Naive B cell (primary cell): ENCODE data around the gene ZNF30. TPM values are rescaled to one million over a fixed set of nuclear protein-coding genes. Genes with fewer than 3 reads are reported as not detected.
A peak's percentile ranks its signal among the peaks of the same experiment; 100 is the strongest.

Source experiments
- ATAC-seq, 2 donors: fragments of 150-1000 bp; cut with Tn5 transposase; 2 replicates each; pipeline ENCODE4 v1.10.0; 2021; ENCODE audit warnings: low read depth in 2 of 2, mild to moderate bottlenecking in 2 of 2, moderate library complexity in 2 of 2
- DNase-seq: peaks from one replicate; pipeline ENCODE4 v3.0.0; 2022
- H3K27ac Mint-ChIP-seq, 6 donors: one replicate each; pipeline ENCODE4 v1.8.0; 2020 to 2022; ENCODE audit warnings: mild to moderate bottlenecking in 6 of 6, mixed read lengths in 6 of 6, moderate library complexity in 5 of 6, inconsistent platforms in 2 of 6
- H3K27me3 Mint-ChIP-seq, 3 donors: one replicate each; pipeline ENCODE4 v1.8.0; 2021 to 2022; ENCODE audit warnings: mixed read lengths in 3 of 3, mild to moderate bottlenecking in 1 of 3
- H3K36me3 Mint-ChIP-seq, 2 donors: one replicate each; pipeline ENCODE4 v1.8.0; 2020 to 2022; ENCODE audit warnings: mixed read lengths in 2 of 2, inconsistent platforms in 1 of 2, mild to moderate bottlenecking in 1 of 2
- H3K4me1 Mint-ChIP-seq, 3 donors: one replicate each; pipeline ENCODE4 v1.8.0; 2020 to 2022; ENCODE audit warnings: mixed read lengths in 3 of 3, inconsistent platforms in 1 of 3, mild to moderate bottlenecking in 1 of 3, moderate library complexity in 1 of 3
- H3K4me3 Mint-ChIP-seq, 8 donors: one replicate each; pipeline ENCODE4 v1.8.0; 2020 to 2022; ENCODE audit warnings: mild to moderate bottlenecking in 8 of 8, mixed read lengths in 8 of 8, moderate library complexity in 8 of 8, inconsistent platforms in 2 of 8
- H3K9me3 Mint-ChIP-seq, 7 donors: one replicate each; pipeline ENCODE4 v1.8.0; 2020 to 2022; ENCODE audit warnings: mixed read lengths in 7 of 7, mild to moderate bottlenecking in 5 of 7, inconsistent platforms in 2 of 7, moderate library complexity in 1 of 7
- polyA plus RNA-seq, 6 donors: library from polyadenylated mRNA; unstranded; fragments of 300-500 nt; fragmentation: Illumina TruSeq; gene quantifications; one replicate each; pipeline ENCODE4 v1.2.3, GENCODE V29; 2021; ENCODE audit warnings: low read depth in 6 of 6

The ZNF30 gene
- polyA plus RNA-seq, 6 donors from 2014 or later: 2.9 to 8.2 (median 4.9) TPM; not detected in 1

GRCh38 chr19:34926361-34926684 lies 380 bp upstream of the ZNF30 start:
- no peak for ATAC-seq
- Mint-ChIP-seq H3K4me3 (peak overlapping the region in 6 of 8 donors; percentile 89 to 95 (median 94)), H3K4me1 (peaks cover 0 to 24% (median 12%) of the 10 kb centered on the region in 3 donors), H3K36me3 (peaks cover 0 to 6% of the 10 kb centered on the region in 2 donors), H3K27me3 (peaks cover 6 to 14% (median 7%) of the 10 kb centered on the region in 3 donors), H3K27ac (no peak overlapping the region), H3K9me3 (peaks cover 0 to 3% (median 0%) of the 10 kb centered on the region in 7 donors)
- no peak for DNase-seq

GRCh38 chr19:34932494-34932893 lies 5.8 kb downstream of the ZNF30 start:
- ATAC-seq (no peak), DNase-seq (no peak)
- H3K4me1 Mint-ChIP-seq: peaks cover 0 to 15% (median 2%) of the 10 kb centered on the region in 3 donors
- H3K27ac Mint-ChIP-seq: no peak overlapping the region
- H3K36me3 Mint-ChIP-seq: peaks cover 29 to 30% of the 10 kb centered on the region in 2 donors
- no peaks in the 10 kb centered on the region for H3K27me3 Mint-ChIP-seq
- H3K9me3 Mint-ChIP-seq: peaks cover 0 to 3% (median 0%) of the 10 kb centered on the region in 7 donors
- no peak overlapping the region for H3K4me3 Mint-ChIP-seq

- ATAC-seq: no peak
- peaks cover 29 to 32% of the 10 kb centered on the region in 2 donors for H3K36me3 Mint-ChIP-seq
- H3K4me1 Mint-ChIP-seq: no peaks in the 10 kb centered on the region
- no peak overlapping the region for H3K27ac Mint-ChIP-seq
- H3K4me3 Mint-ChIP-seq: no peak overlapping the region
- peaks cover 0 to 3% (median 0%) of the 10 kb centered on the region in 7 donors for H3K9me3 Mint-ChIP-seq
- DNase-seq: no peak
- H3K27me3 Mint-ChIP-seq: no peaks in the 10 kb centered on the region
Measured at GRCh38 chr19:34936184-34936583, 9.5 kb downstream of the ZNF30 start.

GRCh38 chr19:34938886-34939285 lies 12.2 kb downstream of the ZNF30 start:
- Mint-ChIP-seq H3K27me3 (no peaks in the 10 kb centered on the region), H3K4me1 (no peaks in the 10 kb centered on the region), H3K27ac (peak overlapping the region in 1 of 6 donors; percentile 47), H3K36me3 (peaks cover 39 to 47% of the 10 kb centered on the region in 2 donors), H3K4me3 (no peak overlapping the region), H3K9me3 (peaks cover 7 to 22% (median 14%) of the 10 kb centered on the region in 7 donors)
- ATAC-seq (no peak), DNase-seq (no peak)

- Mint-ChIP-seq H3K27ac (peak overlapping the region in 1 of 6 donors; percentile 57), H3K9me3 (peaks cover 8 to 40% (median 20%) of the 10 kb centered on the region in 7 donors), H3K4me1 (no peaks in the 10 kb centered on the region), H3K4me3 (no peak overlapping the region), H3K36me3 (peaks cover 27 to 40% of the 10 kb centered on the region in 2 donors), H3K27me3 (no peaks in the 10 kb centered on the region)
- ATAC-seq (no peak), DNase-seq (no peak)
Measured at GRCh38 chr19:34943861-34944573, 17.3 kb downstream of the ZNF30 start.

- DNase-seq: no peak
- H3K27me3 Mint-ChIP-seq: no peaks in the 10 kb centered on the region
- peaks cover 6 to 72% (median 50%) of the 10 kb centered on the region in 7 donors for H3K9me3 Mint-ChIP-seq
- peaks cover 0 to 2% (median 0%) of the 10 kb centered on the region in 3 donors for H3K4me1 Mint-ChIP-seq
- no peak overlapping the region for H3K4me3 Mint-ChIP-seq
- no peak overlapping the region for H3K27ac Mint-ChIP-seq
- peaks cover 65 to 66% of the 10 kb centered on the region in 2 donors for H3K36me3 Mint-ChIP-seq
- no peak for ATAC-seq
Measured at GRCh38 chr19:34953092-34953491, 26.4 kb downstream of the ZNF30 start.

GRCh38 chr19:34957830-34958751 lies 31.4 kb downstream of the ZNF30 start:
- H3K27ac Mint-ChIP-seq: peak overlapping the region in 2 of 6 donors; percentile 15 to 42
- peaks cover 72 to 77% of the 10 kb centered on the region in 2 donors for H3K36me3 Mint-ChIP-seq
- ATAC-seq (no peak), DNase-seq (no peak)
- peaks cover 20 to 86% (median 71%) of the 10 kb centered on the region in 7 donors for H3K9me3 Mint-ChIP-seq
- H3K4me3 Mint-ChIP-seq: no peak overlapping the region
- peaks cover 24 to 29% (median 27%) of the 10 kb centered on the region in 3 donors for H3K4me1 Mint-ChIP-seq
- H3K27me3 Mint-ChIP-seq: no peaks in the 10 kb centered on the region

GRCh38 chr19:34959021-34959420 lies 32.3 kb downstream of the ZNF30 start:
- no peak for ATAC-seq
- Mint-ChIP-seq H3K4me1 (peaks cover 27 to 34% (median 30%) of the 10 kb centered on the region in 3 donors), H3K27me3 (no peaks in the 10 kb centered on the region), H3K9me3 (peaks cover 20 to 77% (median 66%) of the 10 kb centered on the region in 7 donors), H3K36me3 (peaks cover 66 to 68% of the 10 kb centered on the region in 2 donors), H3K4me3 (no peak overlapping the region), H3K27ac (peak overlapping the region in 2 of 6 donors; percentile 7 to 49)
- no peak for DNase-seq

GRCh38 chr19:34960103-34960805 lies 33.6 kb downstream of the ZNF30 start:
- H3K9me3 Mint-ChIP-seq: peaks cover 20 to 71% (median 61%) of the 10 kb centered on the region in 7 donors
- H3K4me1 Mint-ChIP-seq: peaks cover 30 to 34% (median 30%) of the 10 kb centered on the region in 3 donors
- DNase-seq: no peak
- ATAC-seq: no peak
- peak overlapping the region in 4 of 6 donors; percentile 10 to 84 (median 42) for H3K27ac Mint-ChIP-seq
- no peaks in the 10 kb centered on the region for H3K27me3 Mint-ChIP-seq
- H3K36me3 Mint-ChIP-seq: peaks cover 60 to 62% of the 10 kb centered on the region in 2 donors
- peak overlapping the region in 6 of 8 donors; percentile 8 to 75 (median 56) for H3K4me3 Mint-ChIP-seq

- peaks cover 53 to 55% of the 10 kb centered on the region in 2 donors for H3K36me3 Mint-ChIP-seq
- H3K27me3 Mint-ChIP-seq: no peaks in the 10 kb centered on the region
- no peak for ATAC-seq
- peak overlapping the region in 6 of 8 donors; percentile 46 to 96 (median 82) for H3K4me3 Mint-ChIP-seq
- no peak for DNase-seq
- H3K4me1 Mint-ChIP-seq: peaks cover 30 to 34% (median 30%) of the 10 kb centered on the region in 3 donors
- H3K9me3 Mint-ChIP-seq: peaks cover 20 to 68% (median 58%) of the 10 kb centered on the region in 7 donors
- peak overlapping the region in 5 of 6 donors; percentile 18 to 89 (median 65) for H3K27ac Mint-ChIP-seq
Measured at GRCh38 chr19:34960940-34961679, 34.4 kb downstream of the ZNF30 start.

GRCh38 chr19:34961775-34962686 lies 35.3 kb downstream of the ZNF30 start:
- no peaks in the 10 kb centered on the region for H3K27me3 Mint-ChIP-seq
- ATAC-seq: no peak

More at GRCh38 chr19:34961775-34962686, 35.3 kb downstream of the ZNF30 start:
- H3K4me1 Mint-ChIP-seq: peaks cover 30 to 34% (median 30%) of the 10 kb centered on the region in 3 donors
- no peak for DNase-seq
- peaks cover 20 to 67% (median 55%) of the 10 kb centered on the region in 7 donors for H3K9me3 Mint-ChIP-seq
- peak overlapping the region in 3 of 6 donors; percentile 9 to 85 (median 76) for H3K27ac Mint-ChIP-seq
- H3K36me3 Mint-ChIP-seq: peaks cover 44 to 48% of the 10 kb centered on the region in 2 donors
- peak overlapping the region; percentile 87 to 97 (median 94) for H3K4me3 Mint-ChIP-seq
